GM12801 (cell line): Measurements from ENCODE around the gene TBC1D22A.

Source experiments
- TF ChIP-seq, protein P1 (sequence below): IDR thresholded peaks from one replicate; pipeline ENCODE4 v1.5.1; 2011; ENCODE audit warnings: control low read depth; ENCODE audit not compliant: insufficient read length; ENCODE audit errors: extremely low read depth

TBC1D22A gene

DNA sequence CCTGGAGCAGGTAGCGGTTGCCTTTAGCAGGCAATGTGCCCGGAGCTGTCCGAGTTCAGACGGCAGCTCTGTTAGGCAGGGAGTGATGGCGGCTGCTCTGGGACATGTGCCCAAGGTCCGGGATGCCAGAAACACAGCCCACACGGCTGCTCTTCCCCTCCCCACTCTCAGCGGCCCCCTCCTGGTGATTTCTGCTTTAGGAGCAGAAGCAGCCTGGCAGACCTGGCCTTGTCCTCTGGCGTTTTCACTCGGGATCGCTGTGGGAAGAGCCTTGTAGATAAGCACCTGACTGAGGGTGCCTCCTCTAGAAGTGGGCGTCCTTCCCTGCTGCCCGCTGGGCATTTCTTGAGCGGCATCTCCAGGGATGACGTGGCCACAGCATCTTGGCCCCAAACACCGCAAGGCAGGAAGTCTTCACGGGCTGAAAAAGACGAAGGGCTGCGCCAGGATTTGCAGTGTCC lies 392.2 kb downstream of the TBC1D22A start:
- TF ChIP-seq, protein P1, sequence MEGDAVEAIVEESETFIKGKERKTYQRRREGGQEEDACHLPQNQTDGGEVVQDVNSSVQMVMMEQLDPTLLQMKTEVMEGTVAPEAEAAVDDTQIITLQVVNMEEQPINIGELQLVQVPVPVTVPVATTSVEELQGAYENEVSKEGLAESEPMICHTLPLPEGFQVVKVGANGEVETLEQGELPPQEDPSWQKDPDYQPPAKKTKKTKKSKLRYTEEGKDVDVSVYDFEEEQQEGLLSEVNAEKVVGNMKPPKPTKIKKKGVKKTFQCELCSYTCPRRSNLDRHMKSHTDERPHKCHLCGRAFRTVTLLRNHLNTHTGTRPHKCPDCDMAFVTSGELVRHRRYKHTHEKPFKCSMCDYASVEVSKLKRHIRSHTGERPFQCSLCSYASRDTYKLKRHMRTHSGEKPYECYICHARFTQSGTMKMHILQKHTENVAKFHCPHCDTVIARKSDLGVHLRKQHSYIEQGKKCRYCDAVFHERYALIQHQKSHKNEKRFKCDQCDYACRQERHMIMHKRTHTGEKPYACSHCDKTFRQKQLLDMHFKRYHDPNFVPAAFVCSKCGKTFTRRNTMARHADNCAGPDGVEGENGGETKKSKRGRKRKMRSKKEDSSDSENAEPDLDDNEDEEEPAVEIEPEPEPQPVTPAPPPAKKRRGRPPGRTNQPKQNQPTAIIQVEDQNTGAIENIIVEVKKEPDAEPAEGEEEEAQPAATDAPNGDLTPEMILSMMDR: no peak

- TF ChIP-seq, protein P1: no peak
Measured at GRCh38 chr22:47155131-47155885, 392.9 kb downstream of the TBC1D22A start.

GRCh38 chr22:47155912-47156311 lies 393.5 kb downstream of the TBC1D22A start:
- TF ChIP-seq, protein P1: no peak

- TF ChIP-seq, protein P1: no peak
Measured at GRCh38 chr22:47156352-47157092, 394.1 kb downstream of the TBC1D22A start.

DNA sequence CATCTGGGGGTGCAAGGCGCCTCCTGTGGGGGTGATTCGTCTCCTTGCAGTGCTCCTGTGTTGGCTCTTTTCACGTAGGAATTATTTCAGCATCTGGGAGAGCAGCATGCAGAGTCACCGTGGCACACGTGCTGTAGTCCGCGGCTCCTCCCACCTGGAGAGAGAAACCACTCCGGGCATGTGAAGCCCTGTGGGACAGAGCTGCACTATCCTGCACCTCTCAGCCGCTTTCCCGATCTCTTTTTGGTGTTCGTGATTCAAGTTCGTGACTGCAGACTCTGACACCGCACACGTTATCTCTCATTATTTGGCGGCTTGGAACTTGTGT lies 394.6 kb downstream of the TBC1D22A start:
- TF ChIP-seq, protein P1: no peak

DNA sequence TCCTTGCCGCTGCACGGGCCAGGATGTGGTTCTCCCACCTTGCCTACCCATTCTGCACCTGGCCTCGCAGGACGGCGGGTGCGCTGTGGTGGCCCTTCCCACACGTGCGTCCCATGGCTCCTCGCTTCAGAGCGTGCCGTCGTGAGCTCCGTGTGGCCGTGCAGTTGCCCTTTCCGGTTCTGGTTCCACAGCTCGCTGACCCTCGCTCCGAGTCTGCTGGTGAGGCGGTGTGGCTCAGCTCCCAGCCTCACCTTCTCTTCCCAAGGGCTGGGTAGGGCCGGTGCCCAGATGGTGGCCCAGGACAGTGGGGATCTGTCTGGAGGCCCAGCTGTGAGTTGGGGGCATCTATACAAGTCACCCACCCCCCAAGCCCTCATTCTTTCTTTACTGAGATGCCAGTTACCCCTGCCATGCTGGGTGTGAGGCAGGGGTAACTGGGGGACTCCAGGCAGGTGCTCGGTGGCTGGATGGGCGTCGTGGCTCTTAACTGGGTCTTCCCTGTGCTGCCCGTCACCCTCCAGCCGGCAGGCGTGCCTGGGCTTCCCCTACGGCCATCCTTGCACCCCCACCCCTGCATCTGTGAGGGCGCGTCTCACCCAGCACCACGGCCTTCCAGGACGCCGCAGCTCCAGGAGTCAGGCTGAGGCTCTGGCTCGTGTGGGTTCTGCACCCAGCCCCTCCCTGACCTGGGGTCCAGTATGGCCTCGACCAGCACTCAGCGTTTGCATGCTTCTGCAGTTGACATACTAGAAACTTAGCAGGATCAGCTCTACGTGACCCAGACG lies 395.2 kb downstream of the TBC1D22A start:
- TF ChIP-seq, protein P1: no peak

- TF ChIP-seq, protein P1: no peak
Measured at GRCh38 chr22:47158457-47158856, 396.0 kb downstream of the TBC1D22A start.
